Mucosa of gallbladder (tissue), 1 donor: ENCODE results near the gene TIMM22. TPM values are rescaled to one million over a fixed set of nuclear protein-coding genes. Genes with fewer than 3 reads are reported as not detected.

ENCODE experiments used
- total RNA-seq: library from RNA; stranded (reverse); gene quantifications from one replicate; pipeline ENCODE4 v1.2.1, GENCODE V29; 2021
- donor health status: DM: no; HTN: no; CAD: no.

Gene TIMM22
- total RNA-seq, 1 donor from 2014 or later = 9.1 TPM

Other genes starting within 250 kb of the TIMM22 start
- gene GEMIN4, start 244.9 kb upstream of the TIMM22 start, total RNA-seq = 25.1 TPM
- 59.4 TPM for gene GLOD4, start 214.8 kb upstream of the TIMM22 start, total RNA-seq
- gene MRM3, start 214.8 kb upstream of the TIMM22 start, total RNA-seq = 13.4 TPM
- 46.0 TPM for gene NXN, start 17.4 kb upstream of the TIMM22 start, total RNA-seq
- 279 TPM for gene ABR, start 182.9 kb downstream of the TIMM22 start, total RNA-seq